T follicular helper cell (primary cell): ENCODE results near the gene WDR54.
"Not testable (repeated sequence)": the region's sequence is repeated elsewhere in the genome, so short reads cannot be mapped to it uniquely, and the experiment has no call there.

Experiments used
- DNase-seq: peaks from one replicate; pipeline ENCODE4 v3.0.0-alpha.2; 2020; ENCODE audit warnings: low read depth

WDR54 gene

GRCh38 chr2:74429487-74430451 is 8.2 kb downstream of the WDR54 start:
- DNase-seq = no peak

- no peak for DNase-seq
These were observed 9.0 kb downstream of the WDR54 start for GRCh38 chr2:74430502-74430901.

- no peak for DNase-seq
These were observed 14.7 kb downstream of the WDR54 start for GRCh38 chr2:74436111-74436805.

GRCh38 chr2:74436848-74437695 is 15.5 kb downstream of the WDR54 start:
- no peak for DNase-seq

- no peak for DNase-seq
These were observed 16.7 kb downstream of the WDR54 start for GRCh38 chr2:74438248-74438647.

GRCh38 chr2:74439373-74439772 is 17.8 kb downstream of the WDR54 start:
- DNase-seq = no peak

- no peak for DNase-seq
These were observed 18.4 kb downstream of the WDR54 start for GRCh38 chr2:74439803-74440377.

- DNase-seq = no peak
These were observed 19.0 kb downstream of the WDR54 start for GRCh38 chr2:74440378-74441169.

- DNase-seq = no peak
These were observed 19.7 kb downstream of the WDR54 start for GRCh38 chr2:74441170-74441689.

- DNase-seq = no peak
These were observed 20.4 kb downstream of the WDR54 start, which contains the start of gene RTKN for GRCh38 chr2:74441690-74442482. TSS of gene RTKN (minus strand) at chr2:74441937. CDS start at chr2:74441816, 121 bp downstream.

- DNase-seq = not testable (repeated sequence)
These were observed 21.2 kb downstream of the WDR54 start for GRCh38 chr2:74442483-74443297.

GRCh38 chr2:74444498-74445318 is 23.2 kb downstream of the WDR54 start:
- DNase-seq = no peak

- no peak for DNase-seq
These were observed 25.9 kb downstream of the WDR54 start for GRCh38 chr2:74447230-74447999.

- DNase-seq = no peak
These were observed 27.2 kb downstream of the WDR54 start for GRCh38 chr2:74448771-74449170.

- no peak for DNase-seq
These were observed 29.1 kb downstream of the WDR54 start for GRCh38 chr2:74450570-74451190.

- peak; percentile 94 for DNase-seq
These were observed 33.4 kb downstream of the WDR54 start, which contains the start of gene INO80B for GRCh38 chr2:74454654-74455511. TSS of gene INO80B (plus strand) at chr2:74455087. CDS start at chr2:74455117, 30 bp downstream.
